HG02678 (cell line): ENCODE data around the gene BRI3BP.
"Not testable (repeated sequence)": the region's sequence is repeated elsewhere in the genome, so short reads cannot be mapped to it uniquely, and the experiment has no call there.

Source experiments
- ATAC-seq: cut with Tn5 transposase; IDR thresholded peaks from one replicate; pipeline ENCODE4 v1.9.1; 2021; ENCODE audit warnings: mild to moderate bottlenecking, moderate library complexity; ENCODE audit not compliant: unreplicated experiment

BRI3BP gene

GRCh38 chr12:125065021-125065918, 71.8 kb downstream of the BRI3BP start, which contains the start of gene AACS:
AACS (plus strand) TSS chr12:125065435; CDS start chr12:125065585, 150 bp downstream.
- peak; percentile 89 for ATAC-seq

GRCh38 chr12:125065919-125066570, 72.6 kb downstream of the BRI3BP start:
- no peak for ATAC-seq

GRCh38 chr12:125068391-125068790, 74.9 kb downstream of the BRI3BP start:
- ATAC-seq: no peak

- no peak for ATAC-seq
These were observed 76.2 kb downstream of the BRI3BP start for GRCh38 chr12:125069616-125070015.

DNA sequence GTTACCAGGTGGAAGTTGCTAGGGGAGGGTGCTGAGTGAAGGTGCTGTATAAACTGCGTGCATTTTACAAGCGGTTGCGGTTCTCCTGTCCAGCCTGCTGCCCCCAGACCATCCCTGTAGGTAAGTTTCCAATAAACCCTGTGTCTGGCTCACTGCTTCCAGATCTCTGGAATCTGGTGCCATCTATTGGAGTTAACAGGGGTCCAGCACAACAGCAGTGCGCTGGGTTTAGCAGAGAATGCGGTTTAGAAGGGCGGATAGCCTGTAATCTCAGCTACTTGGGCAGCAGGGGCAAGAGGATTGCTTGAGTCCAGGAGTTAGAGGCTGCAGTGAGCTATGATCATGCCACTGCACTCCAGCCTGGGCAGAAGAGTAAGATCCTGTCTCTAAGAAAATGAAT, 76.7 kb downstream of the BRI3BP start:
- no peak for ATAC-seq

DNA sequence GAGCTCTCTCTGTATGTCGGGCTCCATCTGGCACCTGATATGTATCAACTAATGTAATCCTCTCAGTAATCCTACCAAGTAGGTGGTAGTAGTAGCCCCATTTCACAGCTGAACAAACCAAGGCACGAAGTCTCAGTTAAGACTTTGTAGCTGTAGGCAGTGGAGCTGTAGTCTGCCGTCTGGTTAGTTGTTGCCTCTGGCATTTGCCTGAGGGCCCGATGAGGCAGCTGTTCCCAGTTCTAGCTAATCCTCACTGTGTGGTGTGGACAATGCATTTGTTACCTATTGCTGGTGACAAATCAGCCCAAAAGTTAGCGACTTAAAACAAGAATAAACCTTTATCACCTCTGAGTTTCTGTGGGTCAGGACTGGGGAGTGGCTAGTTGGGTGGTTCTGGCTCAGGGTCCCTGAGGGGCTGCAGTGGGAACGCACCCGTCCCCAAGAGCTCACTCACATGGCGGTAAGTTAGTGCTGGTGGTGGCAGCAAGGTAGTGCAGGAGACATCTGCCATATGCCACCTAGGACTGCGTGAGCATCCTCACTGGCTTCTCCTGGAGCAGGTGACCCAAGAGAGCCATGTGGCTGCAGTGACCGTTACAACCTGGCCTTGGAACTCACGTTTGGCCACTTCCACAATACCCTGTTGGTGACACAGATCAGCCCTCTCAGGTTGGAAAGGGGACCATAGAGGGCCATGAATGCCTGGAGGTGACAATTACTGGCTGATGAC, 77.4 kb downstream of the BRI3BP start:
- no peak for ATAC-seq

- no peak for ATAC-seq
These were observed 78.0 kb downstream of the BRI3BP start for GRCh38 chr12:125071456-125071855.

GRCh38 chr12:125072496-125072895, 79.1 kb downstream of the BRI3BP start:
- ATAC-seq: no peak

DNA sequence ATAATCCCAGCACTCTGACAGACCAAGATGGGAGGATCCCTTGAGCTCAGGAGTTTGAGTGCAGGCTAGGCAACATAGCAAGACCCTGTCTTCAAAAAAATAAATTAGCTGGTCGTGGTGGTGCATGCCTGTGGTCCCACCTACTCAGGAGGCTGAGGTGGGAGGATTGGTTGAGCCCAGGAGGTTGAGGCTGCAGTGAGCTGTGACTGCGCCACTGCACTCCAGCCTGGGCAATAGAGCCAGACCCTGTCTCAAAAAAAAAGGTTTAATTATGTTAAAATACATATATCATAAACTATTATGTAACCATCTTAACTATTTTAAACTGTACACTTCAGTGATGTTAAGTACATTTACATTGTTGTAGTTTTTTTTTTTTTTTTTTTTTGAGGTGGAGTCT, 80.8 kb downstream of the BRI3BP start:
- not testable (repeated sequence) for ATAC-seq

DNA sequence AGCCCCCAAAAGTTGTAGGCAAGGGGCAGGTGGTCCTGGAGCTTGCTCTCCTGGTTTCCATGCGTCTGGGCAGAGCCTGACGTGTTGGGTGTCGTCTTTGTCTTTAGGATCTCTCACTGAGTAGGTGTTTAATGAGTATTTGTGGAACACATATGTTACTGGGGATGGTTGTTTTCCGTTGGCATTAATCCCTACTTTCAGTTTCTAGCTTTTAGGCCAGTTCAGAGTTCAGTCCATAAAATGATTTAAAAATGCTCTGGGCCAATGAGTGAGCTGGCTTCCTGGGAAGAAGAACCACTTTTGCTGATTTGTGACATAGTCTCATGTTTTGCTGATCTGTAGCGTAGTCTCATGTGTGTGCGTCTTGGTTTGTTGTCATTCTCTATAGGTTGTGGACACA, 82.7 kb downstream of the BRI3BP start:
- no peak for ATAC-seq

DNA sequence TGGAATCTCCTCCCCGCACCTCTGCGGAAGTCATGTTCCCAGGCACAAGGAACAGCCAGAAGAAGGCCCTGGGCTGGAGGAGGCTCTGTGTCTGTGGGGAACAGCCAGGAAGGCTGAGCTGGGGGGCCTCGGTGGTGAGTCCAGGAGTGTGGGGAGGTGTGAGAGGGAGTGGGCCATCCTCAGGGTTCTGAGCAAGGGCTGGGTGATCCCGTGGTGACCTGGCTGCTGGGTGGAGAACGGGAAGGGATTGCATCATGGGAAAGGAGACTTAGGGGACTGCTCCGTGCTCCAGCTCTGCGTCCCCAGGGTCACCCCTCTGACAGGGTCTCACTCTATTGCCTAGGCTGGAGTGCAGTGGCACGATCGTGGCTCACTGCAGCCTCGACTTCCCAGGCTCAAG, 85.6 kb downstream of the BRI3BP start:
- ATAC-seq: no peak

DNA sequence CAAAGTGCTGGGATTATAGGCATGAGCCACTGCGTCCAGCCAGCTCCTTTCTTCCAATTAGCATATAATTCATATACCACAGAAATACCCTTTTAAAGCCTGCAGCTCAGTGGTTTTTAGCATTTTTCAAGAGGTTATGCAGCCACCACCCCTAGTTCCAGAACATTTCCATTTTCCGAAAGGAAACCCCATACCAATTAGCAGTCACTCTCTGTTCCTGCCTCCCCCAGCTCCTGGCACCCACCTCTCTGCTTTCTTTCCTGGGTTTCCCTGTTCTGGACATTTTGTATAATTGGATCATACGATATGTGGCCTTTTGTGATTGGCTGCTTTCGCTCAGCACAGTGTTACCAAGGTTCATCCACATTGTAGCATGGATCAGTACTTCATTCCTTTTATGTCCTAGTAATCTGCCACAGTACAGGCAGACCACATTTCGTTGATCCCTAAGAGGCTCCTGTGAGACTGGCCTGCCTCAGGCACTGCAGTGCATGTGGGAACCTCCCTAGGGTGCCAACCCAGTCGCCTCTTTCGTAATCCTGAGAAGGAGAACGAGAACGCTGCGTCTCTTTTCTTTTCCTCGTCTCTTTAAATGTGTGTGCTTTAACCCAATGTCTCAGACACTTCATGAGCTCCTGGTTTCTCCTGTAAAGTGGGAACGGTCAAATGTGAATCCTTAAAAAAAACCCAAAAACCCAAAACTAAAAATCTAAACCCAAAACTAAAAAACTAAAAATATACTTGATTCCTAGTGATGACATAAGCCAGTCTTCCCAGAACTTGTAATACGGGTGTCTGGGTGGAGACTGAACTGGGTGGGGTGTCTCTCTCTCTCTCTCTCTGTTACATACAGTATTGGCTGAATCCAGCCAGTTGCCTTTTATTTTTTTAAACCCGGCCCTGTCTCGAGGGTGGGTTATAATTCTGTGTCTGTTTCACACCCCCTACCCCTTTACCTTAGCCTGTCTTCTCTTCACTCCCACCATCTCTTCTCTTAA, 86.5 kb downstream of the BRI3BP start:
- ATAC-seq: no peak
